ENCODE measurements around the gene CD300LF. TPM values are rescaled to one million over a fixed set of nuclear protein-coding genes. Genes with fewer than 3 reads are reported as not detected.

CD300LF gene
- total RNA-seq, 1 experiment from 2014 or later, result not detected

- WGBS (ENCODE audit: extremely low coverage, insufficient read length, low lambda C conversion rate), result no CpG with 5 or more reads among the region's 2 CpGs
- no peak overlapping the region for H3K27ac Mint-ChIP-seq
Measured at GRCh38 chr17:74645010-74645409, 67.7 kb downstream of the CD300LF start.

More at GRCh38 chr17:74645010-74645409, 67.7 kb downstream of the CD300LF start:
- Histone ChIP-seq H4K91ac (ENCODE audit: insufficient read length, low read depth, low read length) (no peak overlapping the region), H3K4me1 (ENCODE audit: insufficient read depth, low read length) (no peaks in the 10 kb centered on the region; the same call in 1 of the 2 replicates), H2BK5ac (ENCODE audit: insufficient read length, low read length) (no peak overlapping the region), H3K79me1 (ENCODE audit: insufficient read depth, low read depth, low read length, poor library complexity, severe bottlenecking) (no peaks in the 10 kb centered on the region), H2BK120ac (ENCODE audit: low read depth, low read length, poor library complexity, severe bottlenecking) (no peak overlapping the region), H3K23me2 (ENCODE audit: insufficient read length, low read depth, low read length, poor library complexity, severe bottlenecking) (no peaks in the 10 kb centered on the region), H3T11ph (ENCODE audit: low read length) (no peak overlapping the region), H2BK12ac (ENCODE audit: insufficient read length, low read depth, low read length) (no peak overlapping the region), H2AK5ac (ENCODE audit: insufficient read length, low read length) (no peak overlapping the region), H3K4ac (ENCODE audit: low read depth, low read length) (no peak overlapping the region), H3K56ac (ENCODE audit: insufficient read length, low read depth, low read length) (no peak overlapping the region), H2AFZ (ENCODE audit: low read length) (no peak overlapping the region), H4K20me1 (ENCODE audit: control insufficient read depth, insufficient read depth, insufficient read length) (no peaks in the 10 kb centered on the region), H4K8ac (replicated peaks; ENCODE audit: insufficient read length, low read depth, low read length) (no peak overlapping the region), H3K27me3 (ENCODE audit: insufficient read depth, low read length) (no peaks in the 10 kb centered on the region; the same call in 1 of the 2 replicates), H4K5ac (ENCODE audit: insufficient read length, low read depth, low read length) (no peak overlapping the region), H3K79me2 (ENCODE audit: insufficient read depth, low read length) (no peaks in the 10 kb centered on the region), H2BK20ac (ENCODE audit: low read depth, low read length, poor library complexity, severe bottlenecking) (no peak overlapping the region), H3K14ac (ENCODE audit: insufficient read depth, low read length) (no peak overlapping the region), H2BK15ac (ENCODE audit: low read depth, low read length) (no peak overlapping the region), H3K27ac (ENCODE audit: insufficient read length, low read depth, low read length) (no peak overlapping the region), H3K23ac (ENCODE audit: insufficient read length, low read depth, low read length) (no peak overlapping the region), H3K4me2 (ENCODE audit: insufficient read depth, insufficient read length, low read length) (no peak overlapping the region), H3K9me3 (ENCODE audit: control insufficient read depth, low read depth, low read length) (no peaks in the 10 kb centered on the region), H3K9ac (ENCODE audit: extremely low read depth, insufficient read length, low read length) (no peak overlapping the region), H3K18ac (ENCODE audit: insufficient read length, low read depth, low read length) (no peak overlapping the region)
- Mint-ChIP-seq H3K4me1 (peaks cover 21 to 22% of the 10 kb centered on the region in 2 experiments), H3K36me3 (ENCODE audit: insufficient read depth in 1 of 3, low read depth in 3 of 3) (no peaks in the 10 kb centered on the region), H3K4me3 (no peak overlapping the region), H3K9me3 (no peaks in the 10 kb centered on the region; a peak in 1 of 5 replicates), H3K27me3 (ENCODE audit: low read depth) (peaks cover 42% of the 10 kb centered on the region)
- TF ChIP-seq CTCF (conservative IDR thresholded peaks at IDR 0.05), result no peak
- DNase-seq, result no peak
